Astrocyte of the hippocampus (primary cell): ENCODE data around the gene SCART1.
"Not testable (repeated sequence)": the region's sequence is repeated elsewhere in the genome, so short reads cannot be mapped to it uniquely, and the experiment has no call there.

Experiments used
- DNase-seq: peaks from one replicate; pipeline ENCODE4 v3.0.0; 2011; ENCODE audit warnings: low read depth, low spot score

The SCART1 gene

GRCh38 chr10:133474027-133474426, 20.3 kb downstream of the SCART1 start:
- no peak for DNase-seq

GRCh38 chr10:133474665-133475424, 21.1 kb downstream of the SCART1 start:
- DNase-seq: no peak

GRCh38 chr10:133475425-133475734, 21.6 kb downstream of the SCART1 start:
- no peak for DNase-seq

GRCh38 chr10:133475821-133476640, 22.3 kb downstream of the SCART1 start:
- DNase-seq: no peak

GRCh38 chr10:133476641-133476990, 22.9 kb downstream of the SCART1 start:
- DNase-seq: no peak

GRCh38 chr10:133481086-133481643, 27.4 kb downstream of the SCART1 start:
- no peak for DNase-seq

- DNase-seq: no peak
Observed at GRCh38 chr10:133481657-133482056, 27.9 kb downstream of the SCART1 start.

- no peak for DNase-seq
Observed at GRCh38 chr10:133484818-133485217, 31.1 kb downstream of the SCART1 start.

GRCh38 chr10:133487085-133487484, 33.3 kb downstream of the SCART1 start:
- DNase-seq: no peak

GRCh38 chr10:133488354-133488753, 34.6 kb downstream of the SCART1 start:
- DNase-seq: no peak

- DNase-seq: no peak
Observed at GRCh38 chr10:133489816-133490588, 36.3 kb downstream of the SCART1 start.

- not testable (repeated sequence) for DNase-seq
Observed at GRCh38 chr10:133493562-133493961, 39.8 kb downstream of the SCART1 start.

- DNase-seq: not testable (repeated sequence)
Observed at GRCh38 chr10:133497363-133497762, 43.6 kb downstream of the SCART1 start.

GRCh38 chr10:133499176-133499575, 45.4 kb downstream of the SCART1 start:
- not testable (repeated sequence) for DNase-seq

GRCh38 chr10:133500897-133501296, 47.2 kb downstream of the SCART1 start:
- DNase-seq: not testable (repeated sequence)

GRCh38 chr10:133509700-133510099, 56.0 kb downstream of the SCART1 start:
- DNase-seq: no peak

GRCh38 chr10:133511408-133511807, 57.7 kb downstream of the SCART1 start:
- no peak for DNase-seq

GRCh38 chr10:133511907-133512528, 58.3 kb downstream of the SCART1 start:
- DNase-seq: no peak

GRCh38 chr10:133515471-133515870, 61.7 kb downstream of the SCART1 start:
- no peak for DNase-seq

- no peak for DNase-seq
Observed at GRCh38 chr10:133516057-133516456, 62.3 kb downstream of the SCART1 start.

GRCh38 chr10:133518517-133518916, 64.8 kb downstream of the SCART1 start:
- DNase-seq: not testable (repeated sequence)
